MM.1S (cell line): ENCODE data around the gene TOR1AIP2.

Experiments
- DNase-seq: peaks from one replicate; pipeline ENCODE4 v3.0.0-alpha.2; 2015
- H2AFZ ChIP-seq: fragments of 300-600 bp; sonication (generic); 2 replicates; pipeline ENCODE4 v1.6.0; 2016; ENCODE audit warnings: antibody characterized with exemption, low read length
- H3F3A ChIP-seq: fragments of 300-600 bp; sonication (generic); 2 replicates; pipeline ENCODE4 v1.6.1; 2016; ENCODE audit warnings: mild to moderate bottlenecking, antibody characterized with exemption, low read length, moderate library complexity, mixed read lengths; ENCODE audit not compliant: insufficient read depth
- H3K27ac ChIP-seq: fragments of 300-600 bp; sonication (generic); 2 replicates; pipeline ENCODE4 v1.5.1; 2016; ENCODE audit warnings: mild to moderate bottlenecking, low read length
- H3K27me3 ChIP-seq: fragments of 300-600 bp; sonication (generic); replicated peaks from 2 replicates; pipeline ENCODE4 v1.6.0; 2016; ENCODE audit warnings: low read length; ENCODE audit not compliant: insufficient read depth
- H3K36me3 ChIP-seq: fragments of 300-600 bp; sonication (generic); replicated peaks from 2 replicates; pipeline ENCODE4 v1.6.1; 2016; ENCODE audit warnings: mild to moderate bottlenecking, low read length, mixed read lengths; ENCODE audit not compliant: insufficient read depth
- H3K4me1 ChIP-seq: fragments of 300-600 bp; sonication (generic); 2 replicates; pipeline ENCODE4 v1.6.1; 2016; ENCODE audit warnings: low read length, mixed read lengths
- H3K4me2 ChIP-seq: fragments of 300-600 bp; sonication (generic); 2 replicates; pipeline ENCODE4 v1.6.0; 2016; ENCODE audit warnings: low read depth, low read length
- H3K4me3 ChIP-seq: fragments of 300-600 bp; sonication (generic); 2 replicates; pipeline ENCODE4 v1.5.1; 2016; ENCODE audit warnings: low read length, mixed read lengths
- H3K79me2 ChIP-seq: fragments of 300-600 bp; sonication (generic); 2 replicates; pipeline ENCODE4 v1.6.1; 2016; ENCODE audit warnings: mixed run types, low read length, mixed read lengths
- H3K9ac ChIP-seq: fragments of 300-600 bp; sonication (generic); 2 replicates; pipeline ENCODE4 v1.6.1; 2016; ENCODE audit warnings: low read length, mixed read lengths
- H3K9me2 ChIP-seq: fragments of 300-600 bp; sonication (generic); replicated peaks from 2 replicates; pipeline ENCODE4 v1.6.1; 2016; ENCODE audit warnings: mild to moderate bottlenecking, low read length, mixed read lengths; ENCODE audit not compliant: insufficient read depth
- H3K9me3 ChIP-seq: fragments of 300-600 bp; sonication (generic); replicated peaks from 2 replicates; pipeline ENCODE4 v1.6.1; 2016; ENCODE audit warnings: mild to moderate bottlenecking, low read length, mixed read lengths; ENCODE audit not compliant: insufficient read depth
- H4K20me1 ChIP-seq: fragments of 300-600 bp; sonication (generic); 2 replicates; pipeline ENCODE4 v1.6.1; 2016; ENCODE audit warnings: mild to moderate bottlenecking, low read length, moderate library complexity, mixed read lengths; ENCODE audit not compliant: insufficient read depth
- EZH2 ChIP-seq: fragments of 300-600 bp; sonication (generic); optimal IDR thresholded peaks from 2 replicates; pipeline ENCODE3; 2017; ENCODE audit warnings: low read depth, mild to moderate bottlenecking, antibody characterized with exemption, low read length, mixed read lengths
- EZH2phosphoT487 ChIP-seq: fragments of 300-600 bp; sonication (generic); IDR thresholded peaks from 2 replicates; pipeline ENCODE4 v1.6.1; 2018; ENCODE audit warnings: antibody characterized with exemption, low read length
- TF ChIP-seq, protein P1 (sequence below): fragments of 300-600 bp; sonication (generic); IDR thresholded peaks from 2 replicates; pipeline ENCODE4 v1.5.1; 2016; ENCODE audit warnings: antibody characterized with exemption, low read length, mixed read lengths

TOR1AIP2 gene

DNA sequence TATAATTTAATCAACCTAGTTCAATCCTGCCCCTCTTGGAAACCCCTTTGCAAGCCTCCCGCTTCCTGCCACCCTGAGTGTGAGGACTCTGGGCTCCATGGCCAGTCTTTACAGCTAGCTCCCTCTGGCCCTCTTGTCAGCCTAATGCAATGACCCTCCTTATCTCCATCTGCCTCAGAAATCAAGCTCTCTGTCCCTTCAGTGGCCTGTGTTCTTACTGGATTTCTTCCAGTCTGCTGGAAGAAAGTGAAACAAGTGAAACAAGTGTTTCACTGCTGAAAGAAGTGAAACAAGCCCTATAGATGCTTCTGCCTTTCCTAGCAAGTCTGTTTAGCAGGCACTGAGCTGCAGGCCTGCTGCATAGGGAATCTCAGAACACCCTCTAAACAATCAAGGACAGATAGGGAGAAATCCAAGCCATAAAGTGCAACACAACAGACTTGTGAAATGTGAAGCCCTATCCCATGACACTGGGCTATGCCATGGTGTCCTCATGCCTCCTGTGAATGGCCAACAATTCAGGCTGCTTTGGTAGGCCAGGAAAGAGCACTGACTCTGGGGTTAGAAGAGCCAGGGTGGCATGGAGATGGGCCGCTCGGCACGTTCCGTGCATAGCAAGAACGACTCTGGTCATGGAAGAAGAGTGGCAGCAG is 78.6 kb downstream of the TOR1AIP2 start:
- H3F3A ChIP-seq: no peaks in the 10 kb centered on the region
- H2AFZ ChIP-seq: no peak overlapping the region
- H3K27me3 ChIP-seq: no peaks in the 10 kb centered on the region
- TF ChIP-seq EZH2: no peak
- no peak for TF ChIP-seq EZH2phosphoT487
- TF ChIP-seq, protein P1, sequence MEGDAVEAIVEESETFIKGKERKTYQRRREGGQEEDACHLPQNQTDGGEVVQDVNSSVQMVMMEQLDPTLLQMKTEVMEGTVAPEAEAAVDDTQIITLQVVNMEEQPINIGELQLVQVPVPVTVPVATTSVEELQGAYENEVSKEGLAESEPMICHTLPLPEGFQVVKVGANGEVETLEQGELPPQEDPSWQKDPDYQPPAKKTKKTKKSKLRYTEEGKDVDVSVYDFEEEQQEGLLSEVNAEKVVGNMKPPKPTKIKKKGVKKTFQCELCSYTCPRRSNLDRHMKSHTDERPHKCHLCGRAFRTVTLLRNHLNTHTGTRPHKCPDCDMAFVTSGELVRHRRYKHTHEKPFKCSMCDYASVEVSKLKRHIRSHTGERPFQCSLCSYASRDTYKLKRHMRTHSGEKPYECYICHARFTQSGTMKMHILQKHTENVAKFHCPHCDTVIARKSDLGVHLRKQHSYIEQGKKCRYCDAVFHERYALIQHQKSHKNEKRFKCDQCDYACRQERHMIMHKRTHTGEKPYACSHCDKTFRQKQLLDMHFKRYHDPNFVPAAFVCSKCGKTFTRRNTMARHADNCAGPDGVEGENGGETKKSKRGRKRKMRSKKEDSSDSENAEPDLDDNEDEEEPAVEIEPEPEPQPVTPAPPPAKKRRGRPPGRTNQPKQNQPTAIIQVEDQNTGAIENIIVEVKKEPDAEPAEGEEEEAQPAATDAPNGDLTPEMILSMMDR: no peak
- no peak overlapping the region for H3K27ac ChIP-seq
- no peak overlapping the region for H3K4me2 ChIP-seq
- H3K9ac ChIP-seq: no peak overlapping the region
- no peak for DNase-seq
- H3K4me3 ChIP-seq: no peak overlapping the region
- no peaks in the 10 kb centered on the region for H3K9me3 ChIP-seq
- no peaks in the 10 kb centered on the region for H3K9me2 ChIP-seq
- no peaks in the 10 kb centered on the region for H3K36me3 ChIP-seq
- no peaks in the 10 kb centered on the region for H3K79me2 ChIP-seq
- H4K20me1 ChIP-seq: no peaks in the 10 kb centered on the region
- H3K4me1 ChIP-seq: peaks cover 6% of the 10 kb centered on the region

DNA sequence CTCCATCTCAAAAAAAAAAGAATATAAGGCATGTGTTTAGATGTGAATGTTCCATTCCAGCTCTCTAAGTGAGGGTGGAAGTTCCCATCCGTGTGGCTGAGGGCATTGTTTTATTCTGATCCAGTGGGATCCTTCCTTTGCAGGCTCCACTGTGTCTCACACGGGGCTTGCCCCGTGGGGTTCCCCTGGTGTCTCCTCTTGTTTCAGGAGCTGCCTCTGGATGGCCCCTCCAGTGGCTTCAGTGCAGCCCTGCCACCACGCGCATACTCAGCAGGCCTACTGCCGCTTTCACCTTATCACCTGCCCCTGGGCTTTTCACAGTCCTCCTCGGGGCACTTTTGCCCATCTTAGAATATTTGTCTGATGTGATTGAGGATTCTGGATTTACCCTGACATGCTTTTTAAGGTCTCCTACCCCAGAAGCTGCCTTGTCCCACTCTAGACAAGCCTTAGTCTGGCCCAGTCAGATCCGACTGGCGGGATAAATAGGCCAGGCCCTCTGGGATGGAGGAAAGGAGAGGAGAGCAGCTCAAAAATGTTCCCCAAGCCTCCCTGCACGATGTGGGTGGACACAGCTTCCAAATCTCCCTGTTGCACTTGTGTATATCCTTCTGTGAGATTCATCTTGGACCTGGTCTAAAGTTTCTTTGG is 79.3 kb downstream of the TOR1AIP2 start:
- no peak overlapping the region for H3K9ac ChIP-seq
- H3K4me2 ChIP-seq: no peak overlapping the region
- H3K27me3 ChIP-seq: no peaks in the 10 kb centered on the region
- H3K79me2 ChIP-seq: no peaks in the 10 kb centered on the region
- H2AFZ ChIP-seq: no peak overlapping the region
- no peaks in the 10 kb centered on the region for H3K36me3 ChIP-seq
- H3F3A ChIP-seq: no peaks in the 10 kb centered on the region
- no peak overlapping the region for H3K27ac ChIP-seq
- H3K4me1 ChIP-seq: peaks cover 6% of the 10 kb centered on the region
- no peak for DNase-seq
- no peak overlapping the region for H3K4me3 ChIP-seq
- no peaks in the 10 kb centered on the region for H3K9me3 ChIP-seq
- no peaks in the 10 kb centered on the region for H4K20me1 ChIP-seq
- no peak for TF ChIP-seq EZH2phosphoT487
- TF ChIP-seq EZH2: no peak
- TF ChIP-seq, protein P1: no peak
- H3K9me2 ChIP-seq: no peaks in the 10 kb centered on the region

DNA sequence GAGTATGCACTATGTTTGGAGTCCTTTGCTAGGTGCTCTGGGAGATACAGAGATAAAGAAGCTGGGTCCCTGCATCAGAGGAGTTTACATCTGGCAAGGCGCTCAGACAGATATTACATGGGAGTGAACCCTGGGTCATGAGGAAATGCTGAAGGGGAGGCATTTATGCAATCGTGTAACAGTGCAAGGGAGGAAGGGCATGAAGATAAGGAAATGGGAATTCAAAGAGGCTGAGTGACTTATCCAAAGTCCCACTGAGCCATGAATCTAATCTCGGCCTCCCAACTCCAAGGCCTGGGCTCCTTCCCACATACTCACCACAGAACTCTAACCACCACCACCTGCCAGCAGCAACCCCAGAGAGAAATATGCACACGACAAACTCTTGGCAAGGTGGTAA is 82.9 kb downstream of the TOR1AIP2 start:
- Histone ChIP-seq H3K27me3 (no peaks in the 10 kb centered on the region), H2AFZ (no peak overlapping the region), H3K9ac (no peak overlapping the region), H3K79me2 (no peaks in the 10 kb centered on the region), H3K27ac (no peak overlapping the region), H4K20me1 (no peaks in the 10 kb centered on the region), H3K9me3 (no peaks in the 10 kb centered on the region), H3K4me1 (peaks cover 6% of the 10 kb centered on the region), H3K4me3 (no peak overlapping the region), H3K36me3 (no peaks in the 10 kb centered on the region), H3F3A (no peaks in the 10 kb centered on the region), H3K9me2 (no peaks in the 10 kb centered on the region), H3K4me2 (no peak overlapping the region)
- no peak for DNase-seq
- TF ChIP-seq EZH2 (no peak), EZH2phosphoT487 (no peak)
- TF ChIP-seq, protein P1: no peak
